ENCODE measurements around the gene PYCARD. TPM values are rescaled to one million over a fixed set of nuclear protein-coding genes. Genes with fewer than 3 reads are reported as not detected.

Gene PYCARD
- total and polyA plus RNA-seq, 2 experiments from 2014 or later = 53.1 to 54.0 TPM

DNA sequence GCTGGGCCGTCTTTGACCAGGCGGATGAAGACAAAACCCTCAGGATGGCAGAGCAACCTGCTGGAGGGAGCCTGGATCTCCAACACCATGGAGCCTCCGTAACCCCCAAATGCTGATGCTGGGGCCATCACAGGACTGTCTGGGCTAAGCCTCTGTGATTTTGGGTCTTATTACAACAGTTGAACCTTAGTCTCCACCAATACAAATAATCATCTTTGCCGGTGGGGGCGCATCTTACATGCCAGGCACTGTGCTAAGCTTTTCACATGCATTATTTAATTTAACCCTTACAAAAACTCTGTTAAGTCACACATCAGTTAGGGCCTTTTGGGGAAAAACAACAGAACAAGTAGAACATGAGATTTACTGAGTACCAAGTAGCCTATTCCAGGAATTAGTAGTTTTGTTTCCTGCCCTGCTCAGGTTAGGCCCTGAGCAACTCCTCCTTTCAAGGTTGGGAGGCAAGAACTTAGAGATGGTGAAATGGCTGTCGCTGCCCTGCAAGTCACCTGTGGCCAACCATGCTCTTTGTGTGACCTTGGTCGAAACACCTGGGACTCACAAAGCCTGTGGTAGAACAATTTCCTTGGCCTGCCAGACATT is 48.3 kb upstream of the PYCARD start:
- Histone ChIP-seq H2AFZ (peak overlapping the region; percentile 47; the same call in 1 of the 2 replicates), H3F3A (replicated peaks; ENCODE audit: low read depth) (no peaks in the 10 kb centered on the region; the same call in 1 of the 2 replicates), H3K27me3 (ENCODE audit: insufficient read depth) (no peaks in the 10 kb centered on the region), H4K20me1 (replicated peaks; ENCODE audit: insufficient read depth) (no peaks in the 10 kb centered on the region), H3K79me2 (replicated peaks; ENCODE audit: insufficient read depth) (no peaks in the 10 kb centered on the region), H3K4me1 (ENCODE audit: insufficient read depth) (peaks cover 11% of the 10 kb centered on the region), H3K36me3 (ENCODE audit: insufficient read depth) (no peaks in the 10 kb centered on the region), H3K4me3 (no peak overlapping the region), H3K27ac (ENCODE audit: low read depth) (no peak overlapping the region), H3K9me2 (ENCODE audit: insufficient read depth) (no peaks in the 10 kb centered on the region), H3K4me2 (no peak overlapping the region)
- no peak overlapping the region for H3K4me3 Mint-ChIP-seq
- no peak for TF ChIP-seq CREB1 (CRISPR knock-in tag; IDR thresholded peaks at IDR 0.05; ENCODE audit: low read depth)
- no peak for TF ChIP-seq EZH2 (IDR thresholded peaks at IDR 0.05; ENCODE audit: low read depth, unreplicated experiment)
- no peak for TF ChIP-seq EZH2phosphoT487 (IDR thresholded peaks at IDR 0.05; ENCODE audit: unreplicated experiment)
- TF ChIP-seq, protein P1, sequence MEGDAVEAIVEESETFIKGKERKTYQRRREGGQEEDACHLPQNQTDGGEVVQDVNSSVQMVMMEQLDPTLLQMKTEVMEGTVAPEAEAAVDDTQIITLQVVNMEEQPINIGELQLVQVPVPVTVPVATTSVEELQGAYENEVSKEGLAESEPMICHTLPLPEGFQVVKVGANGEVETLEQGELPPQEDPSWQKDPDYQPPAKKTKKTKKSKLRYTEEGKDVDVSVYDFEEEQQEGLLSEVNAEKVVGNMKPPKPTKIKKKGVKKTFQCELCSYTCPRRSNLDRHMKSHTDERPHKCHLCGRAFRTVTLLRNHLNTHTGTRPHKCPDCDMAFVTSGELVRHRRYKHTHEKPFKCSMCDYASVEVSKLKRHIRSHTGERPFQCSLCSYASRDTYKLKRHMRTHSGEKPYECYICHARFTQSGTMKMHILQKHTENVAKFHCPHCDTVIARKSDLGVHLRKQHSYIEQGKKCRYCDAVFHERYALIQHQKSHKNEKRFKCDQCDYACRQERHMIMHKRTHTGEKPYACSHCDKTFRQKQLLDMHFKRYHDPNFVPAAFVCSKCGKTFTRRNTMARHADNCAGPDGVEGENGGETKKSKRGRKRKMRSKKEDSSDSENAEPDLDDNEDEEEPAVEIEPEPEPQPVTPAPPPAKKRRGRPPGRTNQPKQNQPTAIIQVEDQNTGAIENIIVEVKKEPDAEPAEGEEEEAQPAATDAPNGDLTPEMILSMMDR (conservative IDR thresholded peaks at IDR 0.05; ENCODE audit: low read depth in 2 of 2) = no peak
- TF ChIP-seq ETS1 (IDR thresholded peaks at IDR 0.05) = no peak
- no peak for TF ChIP-seq NANOG (IDR thresholded peaks at IDR 0.05; ENCODE audit: borderline replicate concordance)
- peaks cover 7% of the 10 kb centered on the region for H3K27me3 Mint-ChIP-seq (ENCODE audit: insufficient read depth, low read depth, poor library complexity)
- no peaks in the 10 kb centered on the region for H3K36me3 Mint-ChIP-seq (ENCODE audit: low read depth)
- H3K4me1 Mint-ChIP-seq = peaks cover 12% of the 10 kb centered on the region; the same call in 2 of the 3 replicates
- DNase-seq (ENCODE audit: low spot score) = no peak
- no peaks in the 10 kb centered on the region; the same call in 2 of the 3 replicates for H3K9me3 Mint-ChIP-seq
- no peak overlapping the region for H3K27ac Mint-ChIP-seq
- no peak for ATAC-seq

DNA sequence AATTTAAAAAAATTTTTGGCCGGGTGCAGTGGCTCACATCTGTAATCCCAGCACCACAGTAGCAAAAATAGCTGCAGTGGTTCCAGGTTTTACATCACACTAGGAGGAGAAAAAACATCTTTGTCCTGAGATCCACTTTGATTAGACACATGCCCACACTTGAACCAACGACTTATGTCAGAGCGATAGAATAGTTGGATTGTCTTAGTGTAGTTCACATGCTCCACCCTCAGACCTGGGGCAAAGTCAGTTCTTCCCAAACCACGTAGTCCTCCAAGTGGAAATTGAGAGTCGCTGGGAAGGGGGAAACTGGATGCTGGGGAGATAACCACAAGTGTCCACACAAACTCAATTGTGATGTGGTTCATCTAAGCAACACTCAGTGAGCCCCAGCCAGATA is 45.8 kb upstream of the PYCARD start:
- TF ChIP-seq POLR2AphosphoS5 (IDR thresholded peaks at IDR 0.05; ENCODE audit: low read depth) (no peak), ZNF462 (CRISPR knock-in tag; IDR thresholded peaks at IDR 0.05) (no peak), NANOG (IDR thresholded peaks at IDR 0.05; ENCODE audit: borderline replicate concordance) (no peak), ZNF114 (CRISPR knock-in tag; IDR thresholded peaks at IDR 0.05) (no peak)
- no peak overlapping the region for H3K4me3 Mint-ChIP-seq
- 0 out of 2 replicates have a peak, but pooled peaks cover 3% of the 10 kb centered on the region for H3K9me2 ChIP-seq (ENCODE audit: insufficient read depth)
- H3K36me3 Mint-ChIP-seq (ENCODE audit: low read depth) = no peaks in the 10 kb centered on the region
- no peaks in the 10 kb centered on the region for H3K79me2 ChIP-seq (replicated peaks; ENCODE audit: insufficient read depth)
- no peaks in the 10 kb centered on the region; the same call in 1 of the 2 replicates for H3F3A ChIP-seq (replicated peaks; ENCODE audit: low read depth)
- no peak overlapping the region for H3K4me2 ChIP-seq
- H3K27ac ChIP-seq (ENCODE audit: low read depth) = no peak overlapping the region
- H3K27me3 Mint-ChIP-seq (ENCODE audit: insufficient read depth, low read depth, poor library complexity) = peaks cover 4% of the 10 kb centered on the region
- no peak overlapping the region for H3K27ac Mint-ChIP-seq
- ATAC-seq (no peak), DNase-seq (ENCODE audit: low spot score) (no peak)
- H2AFZ ChIP-seq = no peak overlapping the region; the same call in 1 of the 2 replicates
- no peak overlapping the region for H3K4me3 ChIP-seq
- H3K4me1 ChIP-seq (ENCODE audit: insufficient read depth) = peaks cover 15% of the 10 kb centered on the region
- no peaks in the 10 kb centered on the region; the same call in 2 of the 3 replicates for H3K9me3 Mint-ChIP-seq
- no peaks in the 10 kb centered on the region for H3K27me3 ChIP-seq (ENCODE audit: insufficient read depth)
- H3K4me1 Mint-ChIP-seq = peaks cover 25% of the 10 kb centered on the region
- H3K36me3 ChIP-seq (ENCODE audit: insufficient read depth) = no peaks in the 10 kb centered on the region
- no peaks in the 10 kb centered on the region for H4K20me1 ChIP-seq (replicated peaks; ENCODE audit: insufficient read depth)

Measured in GM23338 (cell line).